Keratinocyte (primary cell): ENCODE results near the gene GRIK4.

ENCODE experiments used
- EZH2 ChIP-seq: IDR thresholded peaks from one replicate; pipeline ENCODE4 v1.6.1; 2012; ENCODE audit warnings: inconsistent platforms, mild to moderate bottlenecking, low read length, moderate library complexity
- TF ChIP-seq, protein P1 (sequence below), 3 experiments: IDR thresholded peaks in 1 of 3; conservative IDR thresholded peaks in 1 of 3; optimal IDR thresholded peaks in 1 of 3; 2 replicates in 2 of 3; 3 replicates in 1 of 3; pipeline versions ENCODE3 to v1.5.1; 2011; ENCODE audit warnings: low read length in 3 of 3, mild to moderate bottlenecking in 3 of 3, moderate library complexity in 2 of 3, control low read depth in 1 of 3, inconsistent platforms in 1 of 3; ENCODE audit not compliant: insufficient read depth in 2 of 3; ENCODE audit errors: extremely low read depth in 1 of 3

DNA sequence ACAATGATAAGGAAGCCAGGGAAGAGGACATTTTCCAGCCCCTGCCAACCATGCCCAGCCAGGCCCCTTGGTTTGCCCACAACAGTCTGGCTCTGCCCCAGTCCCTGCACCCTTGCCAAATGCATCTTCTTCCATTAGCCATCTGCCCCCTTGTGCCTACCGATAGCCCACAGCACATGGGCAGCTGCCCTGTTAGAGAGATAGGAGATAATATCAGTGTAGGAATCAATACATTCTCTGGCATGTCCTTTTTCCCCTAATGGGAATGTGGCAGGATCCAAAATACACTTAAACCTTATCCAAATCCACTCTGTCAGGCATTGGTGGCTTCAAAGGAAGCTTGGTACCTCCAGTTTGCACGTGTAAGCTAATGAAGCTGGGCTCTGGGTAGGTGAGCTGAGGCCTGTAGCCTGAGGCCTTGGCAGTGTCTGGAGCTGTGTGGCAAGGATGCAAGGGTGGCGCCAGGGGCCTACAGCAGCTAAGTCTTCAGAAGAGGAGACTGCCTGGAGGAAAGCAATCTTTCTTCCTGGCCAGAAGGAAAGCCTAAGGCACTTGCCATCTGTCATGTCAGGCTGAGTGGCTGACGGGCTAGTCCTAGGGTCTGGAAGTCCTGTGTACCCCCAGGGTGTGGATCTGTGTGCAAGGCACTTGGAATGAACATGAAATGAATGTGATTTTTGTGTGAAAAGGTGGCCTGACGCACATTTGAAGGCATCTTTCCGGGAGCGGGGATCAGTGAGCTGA is 348.2 kb downstream of the GRIK4 start:
- TF ChIP-seq, protein P1, sequence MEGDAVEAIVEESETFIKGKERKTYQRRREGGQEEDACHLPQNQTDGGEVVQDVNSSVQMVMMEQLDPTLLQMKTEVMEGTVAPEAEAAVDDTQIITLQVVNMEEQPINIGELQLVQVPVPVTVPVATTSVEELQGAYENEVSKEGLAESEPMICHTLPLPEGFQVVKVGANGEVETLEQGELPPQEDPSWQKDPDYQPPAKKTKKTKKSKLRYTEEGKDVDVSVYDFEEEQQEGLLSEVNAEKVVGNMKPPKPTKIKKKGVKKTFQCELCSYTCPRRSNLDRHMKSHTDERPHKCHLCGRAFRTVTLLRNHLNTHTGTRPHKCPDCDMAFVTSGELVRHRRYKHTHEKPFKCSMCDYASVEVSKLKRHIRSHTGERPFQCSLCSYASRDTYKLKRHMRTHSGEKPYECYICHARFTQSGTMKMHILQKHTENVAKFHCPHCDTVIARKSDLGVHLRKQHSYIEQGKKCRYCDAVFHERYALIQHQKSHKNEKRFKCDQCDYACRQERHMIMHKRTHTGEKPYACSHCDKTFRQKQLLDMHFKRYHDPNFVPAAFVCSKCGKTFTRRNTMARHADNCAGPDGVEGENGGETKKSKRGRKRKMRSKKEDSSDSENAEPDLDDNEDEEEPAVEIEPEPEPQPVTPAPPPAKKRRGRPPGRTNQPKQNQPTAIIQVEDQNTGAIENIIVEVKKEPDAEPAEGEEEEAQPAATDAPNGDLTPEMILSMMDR (optimal IDR thresholded peaks at IDR 0.05 in 1 of 3, IDR thresholded peaks at IDR 0.05 in 1 of 3, conservative IDR thresholded peaks at IDR 0.05 in 1 of 3; ENCODE audit: extremely low read depth in 1 of 3, insufficient read depth in 2 of 3, low read length in 3 of 3) = no peak
- no peak for TF ChIP-seq EZH2
